SJCRH30 (cell line): ENCODE measurements around the gene PSENEN. TPM values are rescaled to one million over a fixed set of nuclear protein-coding genes. Genes with fewer than 3 reads are reported as not detected.

Source experiments
- total RNA-seq: library from RNA; depleted of rRNA; stranded (reverse); fragments of >200 nt; shearing (Covaris generic); gene quantifications from 2 replicates; pipeline ENCODE4 v1.2.3, GENCODE V29; 2014; rRNA removed

The PSENEN gene
- total RNA-seq, 1 experiment from 2014 or later: 37.7 TPM

Other genes with a start within 250 kb of the PSENEN start
- gene DMKN, start 232.0 kb upstream of the PSENEN start, total RNA-seq: not detected in 2 replicates
- not detected in 2 replicates for gene SBSN, start 217.3 kb upstream of the PSENEN start, total RNA-seq
- not detected in 2 replicates for gene GAPDHS, start 212.2 kb upstream of the PSENEN start, total RNA-seq
- 110 TPM in 2 replicates for gene TMEM147, start 200.0 kb upstream of the PSENEN start, total RNA-seq
- gene ATP4A, start 182.0 kb upstream of the PSENEN start, total RNA-seq: 0.14 TPM in 1 of 2 replicates, not detected in the other
- not detected in 2 replicates for gene PMIS2, start 159.5 kb upstream of the PSENEN start, total RNA-seq
- gene HAUS5, start 132.9 kb upstream of the PSENEN start, total RNA-seq: 17.2 and 22.7 TPM in 2 replicates
- gene RBM42, start 116.6 kb upstream of the PSENEN start, total RNA-seq: 69.9 and 71.3 TPM in 2 replicates
- 2.4 and 4.1 TPM in 2 replicates for gene ETV2, start 103.9 kb upstream of the PSENEN start, total RNA-seq
- 436 and 590 TPM in 2 replicates for gene COX6B1, start 97.3 kb upstream of the PSENEN start, total RNA-seq
- not detected in 2 replicates for gene UPK1A, start 79.1 kb upstream of the PSENEN start, total RNA-seq
- not detected in 2 replicates for gene ZBTB32, start 41.1 kb upstream of the PSENEN start, total RNA-seq
- gene KMT2B, start 27.6 kb upstream of the PSENEN start, total RNA-seq: 13.1 and 15.1 TPM in 2 replicates
- 4.3 and 10.3 TPM in 2 replicates for gene IGFLR1, start 3.2 kb upstream of the PSENEN start, total RNA-seq
- gene U2AF1L4, start 233 bp upstream of the PSENEN start, total RNA-seq: 9.7 and 11.4 TPM in 2 replicates
- 4.9 and 6.1 TPM in 2 replicates for gene LIN37, start 2.9 kb downstream of the PSENEN start, total RNA-seq
- gene HSPB6, start 11.4 kb downstream of the PSENEN start, total RNA-seq: not detected in 2 replicates
- 10.0 and 11.1 TPM in 2 replicates for gene PROSER3, start 12.5 kb downstream of the PSENEN start, total RNA-seq
- gene ARHGAP33, start 29.9 kb downstream of the PSENEN start, total RNA-seq: 8.9 and 10.5 TPM in 2 replicates
- gene PRODH2, start 67.2 kb downstream of the PSENEN start, total RNA-seq: not detected in 2 replicates
- not detected in 2 replicates for gene NPHS1, start 106.9 kb downstream of the PSENEN start, total RNA-seq
- gene KIRREL2, start 111.3 kb downstream of the PSENEN start, total RNA-seq: not detected in 2 replicates
- gene APLP1, start 122.9 kb downstream of the PSENEN start, total RNA-seq: 32.1 and 32.7 TPM in 2 replicates
- 6.2 and 7.3 TPM in 2 replicates for gene NFKBID, start 154.9 kb downstream of the PSENEN start, total RNA-seq
- gene HCST, start 156.9 kb downstream of the PSENEN start, total RNA-seq: not detected in 2 replicates
- not detected in 2 replicates for gene TYROBP, start 162.6 kb downstream of the PSENEN start, total RNA-seq
- gene LRFN3, start 190.7 kb downstream of the PSENEN start, total RNA-seq: 5.1 and 10.2 TPM in 2 replicates
- 21.6 and 27.9 TPM in 2 replicates for gene SDHAF1, start 249.5 kb downstream of the PSENEN start, total RNA-seq